K562 (cell line): ENCODE measurements around the gene IFT52. TPM values are rescaled to one million over a fixed set of nuclear protein-coding genes. Genes with fewer than 3 reads are reported as not detected.

Source experiments
- ATAC-seq: fragments of 200-7000 bp; cut with Tn5 transposase; 3 replicates; pipeline ENCODE4 v1.9.1; 2020; ENCODE audit warnings: moderate library complexity
- BruUV-seq: library from RNA; stranded (reverse); fragments of 400-500 nt; replicated peaks from 2 replicates; lab custom pipeline; 2021; lab: Mats Ljungman, UMichigan
- CTCF ChIA-PET: fragments of 300-600 bp; formaldehyde crosslinking; extraction: SDS; loops from one replicate; lab custom pipeline; 2021; ENCODE audit warnings: low intra/inter-chr PET ratio; lab: Yijun Ruan, JAX
- POLR2A ChIA-PET: fragments of 300-600, 350-650 bp; sonication (Branson Sonifier 250); formaldehyde crosslinking; extraction: SDS; loops from one replicate; lab custom pipeline; 2021; ENCODE audit warnings: antibody characterized with exemption, inconsistent platforms; lab: Yijun Ruan, JAX
- DNase-seq, 4 experiments: peaks; one replicate each; pipeline versions ENCODE4 v3.0.0 to v3.0.0-alpha.2; 2011 to 2018; ENCODE audit warnings: low spot score in 3 of 4, mixed read lengths in 3 of 4; ENCODE audit errors: extremely low read depth in 1 of 4
- FAIRE-seq: peaks from 2 replicates; lab custom pipeline; 2011; peaks lifted over from hg19 to GRCh38; lab: Jason Lieb, UNC
- H2AFZ ChIP-seq: 2 replicates; pipeline ENCODE4 v1.6.0; 2011; ENCODE audit warnings: low read depth, low read length, control low read depth, inconsistent platforms
- H3K27ac ChIP-seq: fragments of 200-600 bp; 3 replicates; pipeline ENCODE4 v1.8.0; 2011; ENCODE audit warnings: low read depth, mild to moderate bottlenecking, control low read depth, inconsistent platforms, low read length, moderate library complexity, mixed read lengths; ENCODE audit errors: extremely low read depth
- H3K27me3 ChIP-seq, 2 experiments: fragments of 300-600 bp in 1 of 2; 2 replicates in 1 of 2; 3 replicates in 1 of 2; pipeline versions ENCODE4 v1.6.0 to v1.8.0; 2011; ENCODE audit warnings: inconsistent platforms in 2 of 2, low read length in 2 of 2, mild to moderate bottlenecking in 1 of 2, mixed read lengths in 1 of 2, moderate library complexity in 1 of 2; ENCODE audit not compliant: control insufficient read depth in 2 of 2, insufficient read depth in 2 of 2
- H3K36me3 ChIP-seq: fragments of 300-600 bp; 3 replicates; pipeline ENCODE4 v1.8.0; 2011; ENCODE audit warnings: mild to moderate bottlenecking, low read length, inconsistent platforms; ENCODE audit not compliant: control insufficient read depth, insufficient read depth
- H3K4me1 ChIP-seq, 2 experiments: fragments of 200-600 bp in 1 of 2; replicated peaks in 1 of 2; 2 replicates in 1 of 2; 3 replicates in 1 of 2; pipeline versions ENCODE4 v1.5.1 to v1.8.0; 2011; ENCODE audit warnings: inconsistent platforms in 2 of 2, low read length in 2 of 2, mild to moderate bottlenecking in 1 of 2, mixed read lengths in 1 of 2, moderate library complexity in 1 of 2; ENCODE audit not compliant: control insufficient read depth in 2 of 2, insufficient read depth in 2 of 2
- H3K4me2 ChIP-seq: 2 replicates; pipeline ENCODE4 v1.6.1; 2011; ENCODE audit warnings: low read length, control low read depth, inconsistent platforms, mixed read lengths; ENCODE audit not compliant: insufficient read depth
- H3K4me3 ChIP-seq: fragments of 200-600 bp; sonication (generic), shearing (Covaris generic); 2 replicates; pipeline ENCODE4 v1.5.1; 2016; ENCODE audit warnings: control low read depth, inconsistent platforms
- H3K79me2 ChIP-seq: fragments of 200-600 bp; 3 replicates; pipeline ENCODE4 v1.8.0; 2011; ENCODE audit warnings: low read length, inconsistent platforms; ENCODE audit not compliant: control insufficient read depth, insufficient read depth
- H3K9ac ChIP-seq, 2 experiments: 2 replicates each; pipeline versions ENCODE4 v1.6.0 to v1.6.1; 2011; ENCODE audit warnings: low read depth in 2 of 2, low read length in 2 of 2, control low read depth in 1 of 2, inconsistent platforms in 1 of 2, mild to moderate bottlenecking in 1 of 2, mixed read lengths in 1 of 2; ENCODE audit not compliant: insufficient read depth in 1 of 2
- H3K9me1 ChIP-seq: one replicate; pipeline ENCODE4 v1.6.0; 2011; ENCODE audit warnings: inconsistent platforms, mild to moderate bottlenecking, low read length, moderate library complexity; ENCODE audit not compliant: control insufficient read depth, insufficient read depth
- H3K9me3 ChIP-seq: replicated peaks from 2 replicates; pipeline ENCODE4 v1.5.1; 2011; ENCODE audit warnings: low read depth, low read length, inconsistent platforms; ENCODE audit not compliant: control insufficient read depth, insufficient read depth
- H4K20me1 ChIP-seq: replicated peaks from 2 replicates; pipeline ENCODE4 v1.6.1; 2011; ENCODE audit warnings: low read length, inconsistent platforms, mixed read lengths; ENCODE audit not compliant: control insufficient read depth, insufficient read depth
- ATF4 ChIP-seq: fragments of 450-650 bp; formaldehyde crosslinking; IDR thresholded peaks from 2 replicates; pipeline ENCODE4 v1.4.0; 2022; ENCODE audit warnings: mild to moderate bottlenecking, moderate library complexity
- FOXP4 ChIP-seq: sonication (generic); formaldehyde crosslinking; IDR thresholded peaks from 2 replicates; pipeline ENCODE4 v1.8.0; 2022; ENCODE audit warnings: mild to moderate bottlenecking, missing genetic modification reagents, borderline replicate concordance
- ZNF121 ChIP-seq: sonication (generic); formaldehyde crosslinking; conservative IDR thresholded peaks from 2 replicates; pipeline ENCODE4 v1.8.0; 2022; ENCODE audit warnings: missing genetic modification reagents
- WGBS: fragments of 100-300 bp; shearing (Covaris generic); methylation state at CpG from one replicate; pipeline ENCODE4 v1.1.6; 2016; ENCODE audit warnings: low coverage, mixed read lengths; ENCODE audit not compliant: insufficient coverage; ENCODE audit errors: missing lambda C conversion rate; 5-methylcytosine and 5-hydroxymethylcytosine counted together
- in situ Hi-C: fragments of 300-500 bp; cut with MboI; formaldehyde crosslinking; loops from 4 replicates; pipeline ENCODE4 v1.15.0; 2018; ENCODE audit warnings: inconsistent platforms, mixed read lengths
- intact Hi-C: fragments of 100-400 bp; cut with micrococcal nuclease; formaldehyde crosslinking; loops from 2 replicates; pipeline ENCODE4 v1.14.2; 2022
- polyA plus RNA-seq, 8 experiments: library from polyadenylated mRNA; depleted of rRNA in 4 of 8; stranded (reverse) in 5 of 8; unstranded in 3 of 8; fragments of >200 nt; fragmentation: Nextera tagmentation in 2 of 8; fragmentation: Illumina TruSeq in 1 of 8; extraction: Ambion mirVana in 2 of 8; extraction: Trizol in 1 of 8; gene quantifications; 2 replicates each; pipeline versions ENCODE4 v1.2.1 to v1.2.3, GENCODE V29; 2011 to 2014; ENCODE audit warnings: inconsistent platforms in 1 of 8, missing spikeins in 1 of 8
- total RNA-seq, 7 experiments: library from RNA; depleted of rRNA in 6 of 7; stranded (reverse); fragments of >200 nt in 6 of 7; fragmentation: Illumina TruSeq in 2 of 7; extraction: Trizol in 2 of 7; gene quantifications; 2 replicates each; pipeline versions ENCODE4 v1.2.1 to v1.2.3, GENCODE V29; 2011 to 2021; ENCODE audit warnings: low replicate concordance in 1 of 7
- TF ChIP-seq, protein P1 (sequence below): fragments of 250-450 bp; sonication (Bioruptor Pico); IDR thresholded peaks from 2 replicates; pipeline ENCODE4 v1.9.0; 2021; ENCODE audit warnings: mild to moderate bottlenecking, inconsistent platforms

Gene IFT52
- total and polyA plus RNA-seq, 9 of the 15 experiments (the other 6 are each of a cell fraction or from before 2014, with no cell fraction given), result 11.0 to 31.4 (median 20.4) TPM

GRCh38 chr20:43655937-43656336 is 65.2 kb downstream of the IFT52 start:
- H3K36me3 ChIP-seq, result no peaks in the 10 kb centered on the region
- H3K9me1 ChIP-seq, result no peaks in the 10 kb centered on the region
- no peak for DNase-seq
- in situ Hi-C loops (no loop called here), intact Hi-C loops (no loop called here)
- FAIRE-seq, result no peak
- ChIA-PET POLR2A (no interaction called here), CTCF (no interaction called here)
- H3K79me2 ChIP-seq, result peaks cover 14% of the 10 kb centered on the region; the same call in 2 of the 3 replicates
- no peak for ATAC-seq
- H3K9me3 ChIP-seq, result no peaks in the 10 kb centered on the region
- no peaks in the 10 kb centered on the region for H4K20me1 ChIP-seq
- H3K4me1 ChIP-seq, result peaks cover 6 to 16% of the 10 kb centered on the region in 2 experiments; a peak in 3 of 5 replicates
- peak overlapping the region; percentile 96; the same call in 1 of the 2 replicates for H3K4me2 ChIP-seq
- 52% methylated on average over 3 of the region's 3 CpGs for WGBS
- H3K9ac ChIP-seq, result no peak overlapping the region
- H2AFZ ChIP-seq, result no peak overlapping the region
- H3K4me3 ChIP-seq, result no peak overlapping the region
- no peak overlapping the region for H3K27ac ChIP-seq
- no peaks in the 10 kb centered on the region for H3K27me3 ChIP-seq
- TF ChIP-seq ATF4 (CRISPR knock-in tag) (no peak), ZNF121 (CRISPR knock-in tag) (peak; percentile 59), FOXP4 (no peak)
- TF ChIP-seq, protein P1, sequence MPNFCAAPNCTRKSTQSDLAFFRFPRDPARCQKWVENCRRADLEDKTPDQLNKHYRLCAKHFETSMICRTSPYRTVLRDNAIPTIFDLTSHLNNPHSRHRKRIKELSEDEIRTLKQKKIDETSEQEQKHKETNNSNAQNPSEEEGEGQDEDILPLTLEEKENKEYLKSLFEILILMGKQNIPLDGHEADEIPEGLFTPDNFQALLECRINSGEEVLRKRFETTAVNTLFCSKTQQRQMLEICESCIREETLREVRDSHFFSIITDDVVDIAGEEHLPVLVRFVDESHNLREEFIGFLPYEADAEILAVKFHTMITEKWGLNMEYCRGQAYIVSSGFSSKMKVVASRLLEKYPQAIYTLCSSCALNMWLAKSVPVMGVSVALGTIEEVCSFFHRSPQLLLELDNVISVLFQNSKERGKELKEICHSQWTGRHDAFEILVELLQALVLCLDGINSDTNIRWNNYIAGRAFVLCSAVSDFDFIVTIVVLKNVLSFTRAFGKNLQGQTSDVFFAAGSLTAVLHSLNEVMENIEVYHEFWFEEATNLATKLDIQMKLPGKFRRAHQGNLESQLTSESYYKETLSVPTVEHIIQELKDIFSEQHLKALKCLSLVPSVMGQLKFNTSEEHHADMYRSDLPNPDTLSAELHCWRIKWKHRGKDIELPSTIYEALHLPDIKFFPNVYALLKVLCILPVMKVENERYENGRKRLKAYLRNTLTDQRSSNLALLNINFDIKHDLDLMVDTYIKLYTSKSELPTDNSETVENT, result no peak
- BruUV-seq, result no TSS peak
